SK-N-SH treated with all-trans-retinoic acid at 6 μM for 48 hours (cell line): ENCODE results near the gene ATP5MG.

Experiments used
- ATAC-seq: fragments of 200-7000 bp; cut with Tn5 transposase; 3 replicates; pipeline ENCODE4 v1.9.1; 2020; ENCODE audit warnings: mild to moderate bottlenecking, moderate library complexity
- ARNTL ChIP-seq: fragments of 450-650 bp; formaldehyde crosslinking; IDR thresholded peaks from 2 replicates; pipeline ENCODE4 v1.5.0; 2020; ENCODE audit warnings: low read depth, mild to moderate bottlenecking, moderate library complexity, borderline replicate concordance
- BACH2 ChIP-seq: fragments of 250-450 bp; sonication (Bioruptor Pico); IDR thresholded peaks from 2 replicates; pipeline ENCODE4 v1.9.0; 2021; ENCODE audit warnings: mild to moderate bottlenecking, borderline replicate concordance
- CSDC2 ChIP-seq: fragments of 250-450 bp; sonication (Bioruptor Pico); IDR thresholded peaks from 2 replicates; pipeline ENCODE4 v1.5.0; 2020; ENCODE audit warnings: mild to moderate bottlenecking, moderate library complexity
- ESRRG ChIP-seq: fragments of 250-450 bp; sonication (Bioruptor Pico); IDR thresholded peaks from 2 replicates; pipeline ENCODE4 v1.6.1; 2021; ENCODE audit warnings: mild to moderate bottlenecking
- ISL1 ChIP-seq: fragments of 250-450 bp; sonication (Bioruptor Pico); IDR thresholded peaks from 2 replicates; pipeline ENCODE4 v2.1.2; 2022; ENCODE audit warnings: mild to moderate bottlenecking, moderate library complexity
- OSR1 ChIP-seq: fragments of 250-450 bp; sonication (Bioruptor Pico); IDR thresholded peaks from 2 replicates; pipeline ENCODE4 v1.8.0; 2022; ENCODE audit warnings: moderate library complexity, mild to moderate bottlenecking, inconsistent platforms
- PPARA ChIP-seq: fragments of 250-450 bp; sonication (Bioruptor Pico); IDR thresholded peaks from 2 replicates; pipeline ENCODE4 v1.5.0; 2020; ENCODE audit warnings: mild to moderate bottlenecking, borderline replicate concordance
- RARB ChIP-seq: fragments of 250-450 bp; sonication (Bioruptor Pico); IDR thresholded peaks from 2 replicates; pipeline ENCODE4 v1.8.0; 2021; ENCODE audit warnings: mild to moderate bottlenecking, moderate library complexity
- SNAI2 ChIP-seq: fragments of 250-450 bp; sonication (Bioruptor Pico); IDR thresholded peaks from 2 replicates; pipeline ENCODE4 v1.5.0; 2020; ENCODE audit warnings: mild to moderate bottlenecking, moderate library complexity
- TCF4 ChIP-seq: fragments of 250-450 bp; sonication (Bioruptor Pico); IDR thresholded peaks from 2 replicates; pipeline ENCODE4 v1.8.0; 2021; ENCODE audit warnings: mild to moderate bottlenecking, moderate library complexity, borderline replicate concordance
- TOX ChIP-seq: fragments of 250-450 bp; sonication (Bioruptor Pico); IDR thresholded peaks from 2 replicates; pipeline ENCODE4 v1.8.0; 2021; ENCODE audit warnings: mild to moderate bottlenecking, moderate library complexity, borderline replicate concordance
- ZC3H10 ChIP-seq: fragments of 250-450 bp; sonication (Bioruptor Pico); IDR thresholded peaks from 2 replicates; pipeline ENCODE4 v1.5.1; 2021; ENCODE audit warnings: mild to moderate bottlenecking, moderate library complexity
- ZFP3 ChIP-seq: fragments of 250-450 bp; sonication (Bioruptor Pico); IDR thresholded peaks from 2 replicates; pipeline ENCODE4 v1.5.0; 2020; ENCODE audit warnings: mild to moderate bottlenecking, moderate library complexity
- ZFP30 ChIP-seq: fragments of 450-650 bp; formaldehyde crosslinking; IDR thresholded peaks from 2 replicates; pipeline ENCODE4 v1.5.0; 2022; ENCODE audit warnings: mild to moderate bottlenecking, moderate library complexity
- ZNF565 ChIP-seq: fragments of 450-650 bp; formaldehyde crosslinking; conservative IDR thresholded peaks from 2 replicates; pipeline ENCODE4 v1.5.0; 2020; ENCODE audit warnings: low read depth, mild to moderate bottlenecking, moderate library complexity
- ZNF70 ChIP-seq: fragments of 450-650 bp; formaldehyde crosslinking; IDR thresholded peaks from 2 replicates; pipeline ENCODE4 v1.5.0; 2020; ENCODE audit warnings: mild to moderate bottlenecking, moderate library complexity
- ZNF8 ChIP-seq: fragments of 450-650 bp; formaldehyde crosslinking; IDR thresholded peaks from 2 replicates; pipeline ENCODE4 v1.5.0; 2020; ENCODE audit warnings: mild to moderate bottlenecking, moderate library complexity
- TF ChIP-seq, protein P1 (sequence below): fragments of 250-450 bp; sonication (Bioruptor Pico); IDR thresholded peaks from 2 replicates; pipeline ENCODE4 v1.5.1; 2021; ENCODE audit warnings: mild to moderate bottlenecking, moderate library complexity
- TF ChIP-seq, protein P2 (sequence below): fragments of 250-450 bp; sonication (Bioruptor Pico); IDR thresholded peaks from 2 replicates; pipeline ENCODE4 v1.5.1; 2020; ENCODE audit warnings: low read depth, mild to moderate bottlenecking, moderate library complexity
- TF ChIP-seq, protein P3 (sequence below): fragments of 250-450 bp; sonication (Bioruptor Pico); IDR thresholded peaks from 2 replicates; pipeline ENCODE4 v1.5.0; 2020; ENCODE audit warnings: mild to moderate bottlenecking, moderate library complexity
- TF ChIP-seq, protein P4 (sequence below): fragments of 250-450 bp; sonication (Bioruptor Pico); IDR thresholded peaks from 2 replicates; pipeline ENCODE4 v1.8.0; 2021; ENCODE audit warnings: low read depth, mild to moderate bottlenecking, moderate library complexity, borderline replicate concordance

The ATP5MG gene, protein sequence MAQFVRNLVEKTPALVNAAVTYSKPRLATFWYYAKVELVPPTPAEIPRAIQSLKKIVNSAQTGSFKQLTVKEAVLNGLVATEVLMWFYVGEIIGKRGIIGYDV

DNA sequence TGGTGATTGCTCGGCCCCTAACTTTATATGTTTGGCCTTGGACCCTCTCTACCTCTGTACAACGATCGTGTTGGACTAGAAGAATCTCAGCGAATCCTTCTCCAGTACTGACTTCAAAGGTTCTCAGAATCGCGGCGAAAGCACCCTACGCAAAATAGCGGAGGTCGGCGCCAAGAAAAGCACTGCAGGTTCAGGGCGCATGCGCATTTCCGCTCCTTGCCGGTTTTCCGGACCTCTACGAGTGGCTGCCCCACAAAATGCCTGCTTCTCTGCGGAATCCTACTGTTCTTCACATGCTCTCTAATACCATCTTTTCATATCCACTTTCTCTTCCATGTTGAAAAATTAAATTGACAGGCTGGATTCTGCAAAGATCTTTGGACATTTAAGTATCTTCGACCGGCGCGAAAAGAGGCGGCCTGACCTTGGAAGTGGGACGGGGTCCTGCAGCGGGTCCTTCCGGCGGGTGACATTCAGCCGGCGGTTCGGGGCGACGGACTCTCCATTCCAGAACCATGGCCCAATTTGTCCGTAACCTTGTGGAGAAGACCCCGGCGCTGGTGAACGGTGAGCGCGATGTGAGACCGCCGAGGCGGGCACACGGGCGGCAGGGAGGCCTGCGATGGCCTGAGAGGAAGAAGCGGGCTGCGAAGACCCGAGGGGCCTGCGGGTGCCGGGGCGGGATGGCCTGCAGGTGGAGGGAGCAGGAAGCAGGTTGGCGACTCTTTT lies at the start of gene ATP5MG:
Gene ATP5MG, plus strand, starts transcription at position 456 of the 729 bp plus-strand sequence. Its CDS starts 60 bp downstream, at position 516.
- TF ChIP-seq ZC3H10 (CRISPR knock-in tag) (no peak), RARB (no peak), ZNF565 (CRISPR knock-in tag) (no peak), ESRRG (no peak), CSDC2 (no peak), ZNF70 (CRISPR knock-in tag) (no peak), PPARA (CRISPR knock-in tag) (no peak), TOX (CRISPR knock-in tag) (no peak), ZFP3 (CRISPR knock-in tag) (no peak), ARNTL (CRISPR knock-in tag) (no peak), ZNF8 (CRISPR knock-in tag) (no peak), TCF4 (no peak), ZFP30 (CRISPR knock-in tag) (no peak), OSR1 (CRISPR knock-in tag) (no peak)
- TF ChIP-seq, protein P1, sequence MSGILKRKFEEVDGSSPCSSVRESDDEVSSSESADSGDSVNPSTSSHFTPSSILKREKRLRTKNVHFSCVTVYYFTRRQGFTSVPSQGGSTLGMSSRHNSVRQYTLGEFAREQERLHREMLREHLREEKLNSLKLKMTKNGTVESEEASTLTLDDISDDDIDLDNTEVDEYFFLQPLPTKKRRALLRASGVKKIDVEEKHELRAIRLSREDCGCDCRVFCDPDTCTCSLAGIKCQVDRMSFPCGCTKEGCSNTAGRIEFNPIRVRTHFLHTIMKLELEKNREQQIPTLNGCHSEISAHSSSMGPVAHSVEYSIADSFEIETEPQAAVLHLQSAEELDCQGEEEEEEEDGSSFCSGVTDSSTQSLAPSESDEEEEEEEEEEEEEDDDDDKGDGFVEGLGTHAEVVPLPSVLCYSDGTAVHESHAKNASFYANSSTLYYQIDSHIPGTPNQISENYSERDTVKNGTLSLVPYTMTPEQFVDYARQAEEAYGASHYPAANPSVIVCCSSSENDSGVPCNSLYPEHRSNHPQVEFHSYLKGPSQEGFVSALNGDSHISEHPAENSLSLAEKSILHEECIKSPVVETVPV (CRISPR knock-in tag): no peak
- TF ChIP-seq, protein P2, sequence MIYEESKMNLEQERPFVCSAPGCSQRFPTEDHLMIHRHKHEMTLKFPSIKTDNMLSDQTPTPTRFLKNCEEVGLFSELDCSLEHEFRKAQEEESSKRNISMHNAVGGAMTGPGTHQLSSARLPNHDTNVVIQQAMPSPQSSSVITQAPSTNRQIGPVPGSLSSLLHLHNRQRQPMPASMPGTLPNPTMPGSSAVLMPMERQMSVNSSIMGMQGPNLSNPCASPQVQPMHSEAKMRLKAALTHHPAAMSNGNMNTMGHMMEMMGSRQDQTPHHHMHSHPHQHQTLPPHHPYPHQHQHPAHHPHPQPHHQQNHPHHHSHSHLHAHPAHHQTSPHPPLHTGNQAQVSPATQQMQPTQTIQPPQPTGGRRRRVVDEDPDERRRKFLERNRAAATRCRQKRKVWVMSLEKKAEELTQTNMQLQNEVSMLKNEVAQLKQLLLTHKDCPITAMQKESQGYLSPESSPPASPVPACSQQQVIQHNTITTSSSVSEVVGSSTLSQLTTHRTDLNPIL (CRISPR knock-in tag): no peak
- TF ChIP-seq, protein P3, sequence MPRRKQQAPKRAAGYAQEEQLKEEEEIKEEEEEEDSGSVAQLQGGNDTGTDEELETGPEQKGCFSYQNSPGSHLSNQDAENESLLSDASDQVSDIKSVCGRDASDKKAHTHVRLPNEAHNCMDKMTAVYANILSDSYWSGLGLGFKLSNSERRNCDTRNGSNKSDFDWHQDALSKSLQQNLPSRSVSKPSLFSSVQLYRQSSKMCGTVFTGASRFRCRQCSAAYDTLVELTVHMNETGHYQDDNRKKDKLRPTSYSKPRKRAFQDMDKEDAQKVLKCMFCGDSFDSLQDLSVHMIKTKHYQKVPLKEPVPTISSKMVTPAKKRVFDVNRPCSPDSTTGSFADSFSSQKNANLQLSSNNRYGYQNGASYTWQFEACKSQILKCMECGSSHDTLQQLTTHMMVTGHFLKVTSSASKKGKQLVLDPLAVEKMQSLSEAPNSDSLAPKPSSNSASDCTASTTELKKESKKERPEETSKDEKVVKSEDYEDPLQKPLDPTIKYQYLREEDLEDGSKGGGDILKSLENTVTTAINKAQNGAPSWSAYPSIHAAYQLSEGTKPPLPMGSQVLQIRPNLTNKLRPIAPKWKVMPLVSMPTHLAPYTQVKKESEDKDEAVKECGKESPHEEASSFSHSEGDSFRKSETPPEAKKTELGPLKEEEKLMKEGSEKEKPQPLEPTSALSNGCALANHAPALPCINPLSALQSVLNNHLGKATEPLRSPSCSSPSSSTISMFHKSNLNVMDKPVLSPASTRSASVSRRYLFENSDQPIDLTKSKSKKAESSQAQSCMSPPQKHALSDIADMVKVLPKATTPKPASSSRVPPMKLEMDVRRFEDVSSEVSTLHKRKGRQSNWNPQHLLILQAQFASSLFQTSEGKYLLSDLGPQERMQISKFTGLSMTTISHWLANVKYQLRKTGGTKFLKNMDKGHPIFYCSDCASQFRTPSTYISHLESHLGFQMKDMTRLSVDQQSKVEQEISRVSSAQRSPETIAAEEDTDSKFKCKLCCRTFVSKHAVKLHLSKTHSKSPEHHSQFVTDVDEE: no peak
- ATAC-seq: peak; percentile 86

DNA sequence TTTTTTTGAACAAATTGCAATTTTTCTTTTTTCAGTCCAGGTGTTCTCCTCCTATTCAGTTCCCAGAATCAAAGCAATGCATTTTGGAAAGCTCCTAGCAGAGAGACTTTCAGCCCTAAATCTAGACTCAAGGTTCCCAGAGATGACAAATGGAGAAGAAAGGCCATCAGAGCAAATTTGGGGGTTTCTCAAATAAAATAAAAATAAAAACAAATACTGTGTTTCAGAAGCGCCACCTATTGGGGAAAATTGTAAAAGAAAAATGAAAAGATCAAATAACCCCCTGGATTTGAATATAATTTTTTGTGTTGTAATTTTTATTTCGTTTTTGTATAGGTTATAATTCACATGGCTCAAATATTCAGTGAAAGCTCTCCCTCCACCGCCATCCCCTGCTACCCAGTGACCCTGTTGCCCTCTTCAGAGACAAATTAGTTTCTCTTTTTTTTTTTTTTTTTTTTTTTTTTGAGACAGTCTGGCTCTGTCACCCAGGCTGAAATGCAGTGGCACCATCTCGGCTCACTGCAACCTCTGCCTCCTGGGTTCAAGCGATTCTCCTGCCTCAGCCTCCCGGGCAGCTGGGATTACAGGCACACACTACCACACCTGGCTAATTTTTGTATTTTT lies 48.2 kb upstream of the ATP5MG start:
- ATAC-seq: no peak
- TF ChIP-seq ISL1 (CRISPR knock-in tag): no peak
- no peak for TF ChIP-seq RARB
- TF ChIP-seq PPARA (CRISPR knock-in tag): no peak
- no peak for TF ChIP-seq BACH2 (CRISPR knock-in tag)
- no peak for TF ChIP-seq ARNTL (CRISPR knock-in tag)
- TF ChIP-seq, protein P3: no peak
- no peak for TF ChIP-seq ZFP30 (CRISPR knock-in tag)
- TF ChIP-seq TOX (CRISPR knock-in tag): no peak
- no peak for TF ChIP-seq ESRRG
- TF ChIP-seq, protein P4, sequence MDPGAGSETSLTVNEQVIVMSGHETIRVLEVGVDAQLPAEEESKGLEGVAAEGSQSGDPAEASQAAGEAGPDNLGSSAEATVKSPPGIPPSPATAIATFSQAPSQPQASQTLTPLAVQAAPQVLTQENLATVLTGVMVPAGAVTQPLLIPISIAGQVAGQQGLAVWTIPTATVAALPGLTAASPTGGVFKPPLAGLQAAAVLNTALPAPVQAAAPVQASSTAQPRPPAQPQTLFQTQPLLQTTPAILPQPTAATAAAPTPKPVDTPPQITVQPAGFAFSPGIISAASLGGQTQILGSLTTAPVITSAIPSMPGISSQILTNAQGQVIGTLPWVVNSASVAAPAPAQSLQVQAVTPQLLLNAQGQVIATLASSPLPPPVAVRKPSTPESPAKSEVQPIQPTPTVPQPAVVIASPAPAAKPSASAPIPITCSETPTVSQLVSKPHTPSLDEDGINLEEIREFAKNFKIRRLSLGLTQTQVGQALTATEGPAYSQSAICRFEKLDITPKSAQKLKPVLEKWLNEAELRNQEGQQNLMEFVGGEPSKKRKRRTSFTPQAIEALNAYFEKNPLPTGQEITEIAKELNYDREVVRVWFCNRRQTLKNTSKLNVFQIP: no peak
- no peak for TF ChIP-seq SNAI2
- no peak for TF ChIP-seq OSR1 (CRISPR knock-in tag)
